ENCODE measurements around the gene FBLN5. TPM values are rescaled to one million over a fixed set of nuclear protein-coding genes. Genes with fewer than 3 reads are reported as not detected.
A peak's percentile ranks its signal among the peaks of the same experiment; 100 is the strongest.

FBLN5 gene
- total and polyA plus RNA-seq, 2 experiments from 2014 or later: 0.74 to 1.9 TPM

GRCh38 chr14:91860238-91860637, 87.3 kb downstream of the FBLN5 start:
- Histone ChIP-seq H3K4me1 (ENCODE audit: low read depth) (no peaks in the 10 kb centered on the region), H3K36me3 (no peaks in the 10 kb centered on the region), H3K9me3 (ENCODE audit: low read depth) (no peaks in the 10 kb centered on the region), H3K4me3 (no peak overlapping the region), H3K27ac (no peak overlapping the region), H3K27me3 (no peaks in the 10 kb centered on the region)
- DNase-seq (ENCODE audit: low read depth in 1 of 2, low spot score in 1 of 2): no peak
- TF ChIP-seq CTCF (IDR thresholded peaks at IDR 0.05; ENCODE audit: low read depth, low read length): no peak

GRCh38 chr14:91858536-91859275, 88.8 kb downstream of the FBLN5 start:
- no peaks in the 10 kb centered on the region for H3K4me1 ChIP-seq (ENCODE audit: low read depth)
- no peaks in the 10 kb centered on the region for H3K9me3 ChIP-seq (ENCODE audit: low read depth)
- no peak overlapping the region for H3K27ac ChIP-seq
- no peak overlapping the region for H3K4me3 ChIP-seq
- no peaks in the 10 kb centered on the region for H3K36me3 ChIP-seq
- TF ChIP-seq CTCF (IDR thresholded peaks at IDR 0.05; ENCODE audit: low read depth, low read length): no peak
- no peaks in the 10 kb centered on the region for H3K27me3 ChIP-seq
- peak in 1 of 2 donors; percentile 41 for DNase-seq (ENCODE audit: low read depth in 1 of 2, low spot score in 1 of 2)

- no peak for DNase-seq (ENCODE audit: low read depth in 1 of 2, low spot score in 1 of 2)
- H3K27ac ChIP-seq: no peak overlapping the region
- H3K4me3 ChIP-seq: no peak overlapping the region
- H3K36me3 ChIP-seq: no peaks in the 10 kb centered on the region
- H3K4me1 ChIP-seq (ENCODE audit: low read depth): no peaks in the 10 kb centered on the region
- no peak for TF ChIP-seq CTCF (IDR thresholded peaks at IDR 0.05; ENCODE audit: low read depth, low read length)
- no peaks in the 10 kb centered on the region for H3K9me3 ChIP-seq (ENCODE audit: low read depth)
- H3K27me3 ChIP-seq: no peaks in the 10 kb centered on the region
Observed at GRCh38 chr14:91857614-91858013, 89.9 kb downstream of the FBLN5 start.

GRCh38 chr14:91854327-91854934, 93.1 kb downstream of the FBLN5 start:
- no peaks in the 10 kb centered on the region for H3K27me3 ChIP-seq
- no peak for DNase-seq (ENCODE audit: low read depth in 1 of 2, low spot score in 1 of 2)
- no peak overlapping the region for H3K4me3 ChIP-seq
- H3K9me3 ChIP-seq (ENCODE audit: low read depth): no peaks in the 10 kb centered on the region
- H3K27ac ChIP-seq: no peak overlapping the region
- TF ChIP-seq CTCF (IDR thresholded peaks at IDR 0.05; ENCODE audit: low read depth, low read length): no peak
- H3K36me3 ChIP-seq: no peaks in the 10 kb centered on the region
- no peaks in the 10 kb centered on the region for H3K4me1 ChIP-seq (ENCODE audit: low read depth)

GRCh38 chr14:91851563-91851962, 95.9 kb downstream of the FBLN5 start:
- Histone ChIP-seq H3K27ac (no peak overlapping the region), H3K36me3 (no peaks in the 10 kb centered on the region), H3K4me1 (ENCODE audit: low read depth) (no peaks in the 10 kb centered on the region), H3K4me3 (no peak overlapping the region), H3K27me3 (no peaks in the 10 kb centered on the region), H3K9me3 (ENCODE audit: low read depth) (no peaks in the 10 kb centered on the region)
- TF ChIP-seq CTCF (IDR thresholded peaks at IDR 0.05; ENCODE audit: low read depth, low read length): no peak
- DNase-seq (ENCODE audit: low read depth in 1 of 2, low spot score in 1 of 2): no peak

Measured in cardiac muscle cell (in vitro differentiated cells and primary cell).